Right lobe of liver (tissue), 6 donors: ENCODE data around the gene ADA. TPM values are rescaled to one million over a fixed set of nuclear protein-coding genes. Genes with fewer than 3 reads are reported as not detected.
A peak's percentile ranks its signal among the peaks of the same experiment; 100 is the strongest.

Experiments used
- ATAC-seq, 4 donors: fragments of 200-7000 bp; cut with Tn5 transposase; one replicate each; pipeline ENCODE4 v1.9.1; 2020; ENCODE audit warnings: mild to moderate bottlenecking in 4 of 4, moderate library complexity in 4 of 4
- DNase-seq, 3 donors: peaks; one replicate each; pipeline ENCODE4 v3.0.0-alpha.2; 2020
- H3K27ac ChIP-seq, 3 donors: fragments of 200-600 bp; one replicate each; pipeline ENCODE4 v1.8.0; 2022
- H3K27me3 ChIP-seq, 2 donors: fragments of 200-600 bp; one replicate each; pipeline ENCODE4 v1.8.0; 2022
- H3K36me3 ChIP-seq, 4 donors: fragments of 200-600 bp; sonication (generic) in 1 of 4; one replicate each; pipeline versions ENCODE4 v1.5.1 to v1.8.0; 2017 to 2022; ENCODE audit warnings: control low read depth in 1 of 4
- H3K4me1 ChIP-seq, 4 donors: fragments of 200-600 bp; sonication (generic) in 1 of 4; one replicate each; pipeline versions ENCODE4 v1.5.1 to v1.8.0; 2017 to 2022; ENCODE audit warnings: control low read depth in 1 of 4
- H3K4me3 ChIP-seq, 3 donors: fragments of 200-600 bp; one replicate each; pipeline ENCODE4 v1.8.0; 2022
- H3K9me3 ChIP-seq, 4 donors: fragments of 200-600 bp; sonication (generic) in 1 of 4; one replicate each; pipeline versions ENCODE4 v1.5.1 to v1.8.0; 2017 to 2022; ENCODE audit warnings: control low read depth in 1 of 4
- POLR2A ChIP-seq: fragments of 450-650 bp; IDR thresholded peaks from one replicate; pipeline ENCODE4 v1.6.1; 2017; ENCODE audit warnings: antibody characterized with exemption, mild to moderate bottlenecking
- WGBS: methylation state at CpG from one replicate; pipeline ENCODE4 v1.1.6; 2018; ENCODE audit warnings: low coverage, low lambda C conversion rate; ENCODE audit not compliant: insufficient coverage; ENCODE audit errors: missing lambda C conversion rate; 5-methylcytosine and 5-hydroxymethylcytosine counted together
- intact Hi-C, 2 donors: fragments of 100-400 bp; cut with DNase I; formaldehyde crosslinking; loops; one replicate each; pipeline versions ENCODE4 v1.11.2 to v1.14.1; 2022
- total RNA-seq, 6 experiments: library from RNA; depleted of rRNA in 2 of 6; stranded (reverse); fragments of >200 nt in 2 of 6; fragmentation: NEBNext Ultra II Directional in 3 of 6; extraction: Animal tissue kit (Norgen Biotek cat#: 25700) in 3 of 6; gene quantifications; one replicate each; pipeline versions ENCODE4 v1.1.0 to v1.2.4, GENCODE V29; 2016 to 2023
- TF ChIP-seq, protein P1 (sequence below), 4 donors: fragments of 200-600 bp in 3 of 4; fragments of 450-650 bp in 1 of 4; IDR thresholded peaks; one replicate each; pipeline versions ENCODE4 v1.5.1 to v1.8.0; 2016 to 2022; ENCODE audit warnings: antibody characterized with exemption in 4 of 4, mild to moderate bottlenecking in 2 of 4
- donor health status: DM: no; HTN: yes; CAD: no.
- donor health status: DM: no; HTN: no; CAD: no.
- donor health status: DM: no; HTN: no; CAD: no.
- donor health status: DM: no; HTN: yes; CAD: no.
- donor health status: DM: no; HTN: yes; CAD: no.

Gene ADA
- total RNA-seq, 6 experiments from 2014 or later: 2.2 to 8.6 (median 3.7) TPM

- no peaks in the 10 kb centered on the region for H3K4me1 ChIP-seq
- no peaks in the 10 kb centered on the region for H3K27me3 ChIP-seq
- ATAC-seq: no peak
- no peak overlapping the region for H3K4me3 ChIP-seq
- no peak for DNase-seq
- TF ChIP-seq, protein P1, sequence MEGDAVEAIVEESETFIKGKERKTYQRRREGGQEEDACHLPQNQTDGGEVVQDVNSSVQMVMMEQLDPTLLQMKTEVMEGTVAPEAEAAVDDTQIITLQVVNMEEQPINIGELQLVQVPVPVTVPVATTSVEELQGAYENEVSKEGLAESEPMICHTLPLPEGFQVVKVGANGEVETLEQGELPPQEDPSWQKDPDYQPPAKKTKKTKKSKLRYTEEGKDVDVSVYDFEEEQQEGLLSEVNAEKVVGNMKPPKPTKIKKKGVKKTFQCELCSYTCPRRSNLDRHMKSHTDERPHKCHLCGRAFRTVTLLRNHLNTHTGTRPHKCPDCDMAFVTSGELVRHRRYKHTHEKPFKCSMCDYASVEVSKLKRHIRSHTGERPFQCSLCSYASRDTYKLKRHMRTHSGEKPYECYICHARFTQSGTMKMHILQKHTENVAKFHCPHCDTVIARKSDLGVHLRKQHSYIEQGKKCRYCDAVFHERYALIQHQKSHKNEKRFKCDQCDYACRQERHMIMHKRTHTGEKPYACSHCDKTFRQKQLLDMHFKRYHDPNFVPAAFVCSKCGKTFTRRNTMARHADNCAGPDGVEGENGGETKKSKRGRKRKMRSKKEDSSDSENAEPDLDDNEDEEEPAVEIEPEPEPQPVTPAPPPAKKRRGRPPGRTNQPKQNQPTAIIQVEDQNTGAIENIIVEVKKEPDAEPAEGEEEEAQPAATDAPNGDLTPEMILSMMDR (IDR thresholded peaks at IDR 0.05): no peak
- no peak for TF ChIP-seq POLR2A
- H3K36me3 ChIP-seq: no peaks in the 10 kb centered on the region
- WGBS: 64% methylated on average over 1 of the region's 1 CpG
- H3K9me3 ChIP-seq: no peaks in the 10 kb centered on the region
- H3K27ac ChIP-seq: peak overlapping the region in 2 of 3 donors; percentile 14 to 53
- intact Hi-C loops: no loop called here
Measured at GRCh38 chr20:44583157-44583556, 68.3 kb downstream of the ADA start.

DNA sequence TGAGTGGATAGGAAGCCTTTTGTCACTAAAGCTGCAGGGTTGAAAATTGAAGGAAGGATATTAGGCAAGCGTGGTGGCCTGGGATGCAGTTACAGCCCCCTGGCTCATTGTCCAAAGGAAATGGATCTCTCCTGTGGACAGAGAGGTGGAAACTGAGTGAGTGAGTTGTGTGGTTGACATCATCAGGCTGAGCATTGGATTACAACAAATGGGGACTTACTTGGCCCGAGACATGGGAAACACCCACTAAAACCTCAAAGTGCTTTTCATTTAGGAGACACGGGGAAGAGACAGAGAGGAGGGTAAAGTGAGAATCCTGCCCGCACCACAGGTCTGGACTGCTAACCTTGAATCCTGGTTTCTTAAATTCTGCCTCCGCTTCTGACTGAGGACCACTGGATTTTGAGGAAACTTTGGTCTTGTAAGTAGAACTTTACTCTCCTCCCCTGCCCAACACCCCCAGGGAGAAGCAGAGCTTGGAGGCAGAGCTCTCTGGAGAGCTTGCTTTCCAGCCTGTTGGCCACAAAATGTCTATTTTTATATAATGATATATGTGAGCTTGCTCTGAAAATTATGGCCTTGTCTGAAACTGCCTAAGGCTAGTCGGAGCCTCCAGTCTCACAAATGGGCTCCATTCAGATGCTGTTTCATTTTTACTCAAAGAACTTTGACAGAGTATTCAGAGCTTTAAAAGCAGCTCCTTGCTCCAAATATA is 69.0 kb downstream of the ADA start, which contains the start of gene PKIG:
Gene PKIG (plus strand): TSS at position 269 of the 715 bp plus-strand sequence. CDS start 31,978 bp downstream, outside the sequence.
- Histone ChIP-seq H3K4me1 (no peaks in the 10 kb centered on the region), H3K4me3 (peak within 1 kb of the TSS in 1 of 3 donors; percentile 11), H3K27me3 (no peaks in the 10 kb centered on the region), H3K27ac (peak within 1 kb of the TSS; percentile 14 to 58 (median 53)), H3K36me3 (no peaks in the 10 kb centered on the region), H3K9me3 (no peaks in the 10 kb centered on the region)
- intact Hi-C loops: no loop called here
- WGBS: 63% methylated on average over 4 of the region's 6 CpGs
- TF ChIP-seq POLR2A: no peak
- TF ChIP-seq, protein P1 (IDR thresholded peaks at IDR 0.05): no peak
- ATAC-seq: peak; percentile 48 to 83 (median 71)
- no peak for DNase-seq

DNA sequence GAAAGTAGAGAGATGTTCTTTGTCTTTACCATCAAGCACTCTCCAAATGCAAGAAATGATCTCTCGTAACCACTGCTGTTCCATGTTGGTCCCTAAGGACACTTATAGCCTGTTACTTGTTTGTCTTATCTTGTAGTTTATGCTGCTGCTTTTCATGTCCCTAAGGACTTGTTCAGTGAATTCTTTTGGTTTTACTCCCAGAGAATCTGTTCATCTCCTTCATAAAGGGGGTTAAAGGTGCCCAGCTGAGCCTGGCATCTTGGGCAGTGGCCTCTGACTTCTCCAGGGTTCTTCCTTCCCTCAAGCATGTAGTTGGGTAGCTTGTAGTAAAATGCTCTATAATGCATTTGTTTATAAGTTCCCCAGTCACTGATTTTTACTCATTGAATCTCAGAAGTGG is 70.0 kb downstream of the ADA start:
- no peak for TF ChIP-seq POLR2A
- TF ChIP-seq, protein P1 (IDR thresholded peaks at IDR 0.05): no peak
- WGBS: 100% methylated on average over 1 of the region's 1 CpG
- ATAC-seq (no peak), DNase-seq (no peak)
- Histone ChIP-seq H3K9me3 (no peaks in the 10 kb centered on the region), H3K27ac (peak overlapping the region in 2 of 3 donors; percentile 53 to 58), H3K4me1 (no peaks in the 10 kb centered on the region), H3K4me3 (no peak overlapping the region), H3K36me3 (no peaks in the 10 kb centered on the region), H3K27me3 (no peaks in the 10 kb centered on the region)
- intact Hi-C loops: no loop called here

GRCh38 chr20:44580581-44581268 is 70.8 kb downstream of the ADA start:
- H3K9me3 ChIP-seq: no peaks in the 10 kb centered on the region
- WGBS: 74% methylated on average over 9 of the region's 9 CpGs
- no peaks in the 10 kb centered on the region for H3K4me1 ChIP-seq
- intact Hi-C loops: no loop called here
- TF ChIP-seq POLR2A: no peak
- TF ChIP-seq, protein P1 (IDR thresholded peaks at IDR 0.05): no peak
- DNase-seq: no peak
- H3K27ac ChIP-seq: no peak overlapping the region
- no peak for ATAC-seq
- H3K27me3 ChIP-seq: no peaks in the 10 kb centered on the region
- H3K4me3 ChIP-seq: no peak overlapping the region
- no peaks in the 10 kb centered on the region for H3K36me3 ChIP-seq
